CD4-positive, alpha-beta T cell (primary cell): ENCODE measurements around the gene CDKN1A. TPM values are rescaled to one million over a fixed set of nuclear protein-coding genes. Genes with fewer than 3 reads are reported as not detected.

Experiments used
- ATAC-seq: fragments of 200-7000 bp; cut with Tn5 transposase; one replicate; pipeline ENCODE4 v1.10.0; 2022; ENCODE audit warnings: mild to moderate bottlenecking; ENCODE audit not compliant: poor library complexity
- CTCF ChIA-PET: fragments of 350-600 bp; sonication (Branson Sonifier 250); formaldehyde crosslinking; loops from one replicate; lab custom pipeline; 2021; ENCODE audit warnings: antibody characterized with exemption, inconsistent platforms; lab: Charles Lee
- POLR2A ChIA-PET: fragments of 350-600 bp; sonication (Branson Sonifier 250); formaldehyde crosslinking; loops from one replicate; lab custom pipeline; 2021; ENCODE audit warnings: antibody characterized with exemption, inconsistent platforms; lab: Charles Lee
- DNase-seq, 14 experiments: peaks; one replicate each; pipeline ENCODE4 v3.0.0-alpha.2; 2013 to 2020; ENCODE audit warnings: mixed read lengths in 2 of 14
- H3K27ac ChIP-seq, 2 donors: one replicate each; pipeline versions ENCODE4 v1.5.1 to v1.7.0; 2013; ENCODE audit warnings: low read length in 2 of 2, low read depth in 1 of 2, mild to moderate bottlenecking in 1 of 2
- H3K27me3 ChIP-seq, 2 experiments: 1 replicate in 1 of 2; 2 replicates in 1 of 2; pipeline versions ENCODE4 v1.6.1 to v1.7.0; 2013; ENCODE audit warnings: low read length in 2 of 2, control low read depth in 1 of 2, mild to moderate bottlenecking in 1 of 2, moderate library complexity in 1 of 2; ENCODE audit not compliant: insufficient read depth in 2 of 2, control insufficient read depth in 1 of 2
- H3K36me3 ChIP-seq: one replicate; pipeline ENCODE4 v1.6.1; 2013; ENCODE audit warnings: low read length, control low read depth; ENCODE audit not compliant: insufficient read depth
- H3K4me1 ChIP-seq: one replicate; pipeline ENCODE4 v1.6.1; 2013; ENCODE audit warnings: low read length, control low read depth; ENCODE audit not compliant: insufficient read depth
- H3K4me3 ChIP-seq: one replicate; pipeline ENCODE4 v1.5.1; 2013; ENCODE audit warnings: mild to moderate bottlenecking, low read length, moderate library complexity
- H3K9me3 ChIP-seq, 2 experiments: 1 replicate in 1 of 2; 2 replicates in 1 of 2; pipeline versions ENCODE4 v1.6.1 to v1.7.0; 2013; ENCODE audit warnings: low read length in 2 of 2, mild to moderate bottlenecking in 2 of 2, control low read depth in 1 of 2, moderate library complexity in 1 of 2; ENCODE audit not compliant: control insufficient read depth in 1 of 2, insufficient read depth in 1 of 2
- H3K27ac Mint-ChIP-seq: one replicate; pipeline ENCODE4 v1.8.0; 2020; ENCODE audit warnings: mixed read lengths
- H3K27me3 Mint-ChIP-seq: one replicate; pipeline ENCODE4 v1.8.0; 2021; ENCODE audit warnings: mixed read lengths
- H3K36me3 Mint-ChIP-seq: one replicate; pipeline ENCODE4 v1.8.0; 2021; ENCODE audit warnings: low read depth, mixed read lengths
- H3K4me1 Mint-ChIP-seq: one replicate; pipeline ENCODE4 v1.8.0; 2021; ENCODE audit warnings: low read depth, mixed read lengths
- H3K4me3 Mint-ChIP-seq: one replicate; pipeline ENCODE4 v1.8.0; 2020; ENCODE audit warnings: mild to moderate bottlenecking, mixed read lengths
- H3K9me3 Mint-ChIP-seq: one replicate; pipeline ENCODE4 v1.8.0; 2020; ENCODE audit warnings: mixed read lengths
- CTCF ChIP-seq: fragments of 200-600 bp; IDR thresholded peaks from one replicate; pipeline ENCODE4 v1.8.0; 2022; ENCODE audit warnings: antibody characterized with exemption, mild to moderate bottlenecking
- intact Hi-C, 2 experiments: fragments of 100-400 bp; cut with DNase I in 1 of 2; cut with micrococcal nuclease in 1 of 2; formaldehyde crosslinking; loops; one replicate each; pipeline versions ENCODE4 v1.15.1 to v1.9.0; 2023 to 2025; cut with DNase I, micrococcal nuclease
- total RNA-seq, 174 experiments: library from RNA in 2 of 174; stranded (reverse) in 2 of 174; gene quantifications; one replicate each; pipeline ENCODE4 v1.2.3 and lab custom pipeline; 2021 to 2026

CDKN1A gene
- total RNA-seq, 2 experiments from 2014 or later: 98.3 to 98.6 TPM

- no peaks in the 10 kb centered on the region for H3K36me3 Mint-ChIP-seq
- intact Hi-C loops: no loop called here
Observed at GRCh38 chr6:36633370-36633769, 45.1 kb upstream of the CDKN1A start.

GRCh38 chr6:36633915-36634314, 44.6 kb upstream of the CDKN1A start:
- no peaks in the 10 kb centered on the region for H3K27me3 ChIP-seq
- no peak overlapping the region for H3K27ac ChIP-seq
- no peaks in the 10 kb centered on the region for H3K4me1 Mint-ChIP-seq
- no peak for TF ChIP-seq CTCF
- H3K36me3 ChIP-seq: no peaks in the 10 kb centered on the region
- DNase-seq (no peak), ATAC-seq (no peak)
- H3K9me3 Mint-ChIP-seq: no peaks in the 10 kb centered on the region
- no peak overlapping the region for H3K4me3 ChIP-seq
- no peak overlapping the region for H3K4me3 Mint-ChIP-seq
- ChIA-PET CTCF (no interaction called here), POLR2A (no interaction called here)
- no peaks in the 10 kb centered on the region for H3K36me3 Mint-ChIP-seq
- no peak overlapping the region for H3K27ac Mint-ChIP-seq
- H3K27me3 Mint-ChIP-seq: no peaks in the 10 kb centered on the region
- no peaks in the 10 kb centered on the region for H3K4me1 ChIP-seq
- intact Hi-C loops: no loop called here
- no peaks in the 10 kb centered on the region for H3K9me3 ChIP-seq

More at GRCh38 chr6:36633370-36633769, 45.1 kb upstream of the CDKN1A start:
- Histone ChIP-seq H3K4me1 (no peaks in the 10 kb centered on the region), H3K4me3 (no peak overlapping the region), H3K27me3 (no peaks in the 10 kb centered on the region), H3K27ac (no peak overlapping the region), H3K9me3 (no peaks in the 10 kb centered on the region), H3K36me3 (no peaks in the 10 kb centered on the region)
- Mint-ChIP-seq H3K4me1 (no peaks in the 10 kb centered on the region), H3K4me3 (no peak overlapping the region), H3K27ac (no peak overlapping the region), H3K9me3 (no peaks in the 10 kb centered on the region), H3K27me3 (no peaks in the 10 kb centered on the region)
- ATAC-seq (no peak), DNase-seq (no peak)
- POLR2A ChIA-PET: no interaction called here
- CTCF ChIA-PET: no interaction called here
- TF ChIP-seq CTCF: no peak

GRCh38 chr6:36634317-36635108, 44.0 kb upstream of the CDKN1A start:
- Histone ChIP-seq H3K36me3 (no peaks in the 10 kb centered on the region), H3K4me3 (no peak overlapping the region), H3K9me3 (no peaks in the 10 kb centered on the region), H3K27ac (no peak overlapping the region), H3K27me3 (no peaks in the 10 kb centered on the region), H3K4me1 (no peaks in the 10 kb centered on the region)
- ATAC-seq (no peak), DNase-seq (no peak)
- Mint-ChIP-seq H3K4me3 (no peak overlapping the region), H3K36me3 (no peaks in the 10 kb centered on the region), H3K9me3 (no peaks in the 10 kb centered on the region), H3K27me3 (no peaks in the 10 kb centered on the region), H3K4me1 (no peaks in the 10 kb centered on the region), H3K27ac (no peak overlapping the region)
- intact Hi-C loops: no loop called here
- TF ChIP-seq CTCF: no peak
- POLR2A ChIA-PET: interaction anchor here (0.7 kb wide), 1 partner anchor 38 kb away, joined by 4 read pairs; no protein-coding TSS in a partner anchor
- CTCF ChIA-PET: no interaction called here
